ENCODE data around the gene HAPSTR1.

HAPSTR1 gene

DNA sequence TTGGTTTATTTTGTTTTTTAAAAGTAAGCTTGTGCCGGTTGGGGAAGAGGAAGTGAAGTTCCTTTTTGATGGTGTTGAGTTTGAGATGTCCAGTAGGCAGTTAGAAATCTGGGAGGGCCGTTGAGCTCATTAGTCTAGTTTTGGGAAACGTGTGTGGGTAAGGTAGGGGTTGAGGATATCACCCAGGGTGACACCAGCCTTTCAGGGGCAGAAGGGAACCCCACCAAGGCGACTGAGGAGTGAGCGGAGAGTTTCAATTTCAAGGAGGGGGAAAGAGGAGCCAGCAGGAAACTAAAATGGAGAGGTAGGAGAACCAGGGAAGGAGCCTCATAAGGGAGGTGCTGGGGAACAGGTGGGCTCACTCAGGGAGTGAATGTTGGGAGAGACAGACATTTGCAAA is 22.7 kb downstream of the HAPSTR1 start:
- Histone ChIP-seq H3K9me3 (no peaks in the 10 kb centered on the region), H3K4me3 (ENCODE audit: low read depth in 1 of 2, low read length in 1 of 2) (peak overlapping the region; percentile 2 to 24), H3K27me3 (no peaks in the 10 kb centered on the region), H3K36me3 (peaks cover 64% of the 10 kb centered on the region), H3K27ac (peak overlapping the region; percentile 64), H3K4me1 (ENCODE audit: control insufficient read depth in 1 of 2, insufficient read depth in 1 of 2, low read depth in 1 of 2, low read length in 1 of 2) (peaks cover 60 to 72% of the 10 kb centered on the region in 2 experiments)
- TF ChIP-seq, protein P1, sequence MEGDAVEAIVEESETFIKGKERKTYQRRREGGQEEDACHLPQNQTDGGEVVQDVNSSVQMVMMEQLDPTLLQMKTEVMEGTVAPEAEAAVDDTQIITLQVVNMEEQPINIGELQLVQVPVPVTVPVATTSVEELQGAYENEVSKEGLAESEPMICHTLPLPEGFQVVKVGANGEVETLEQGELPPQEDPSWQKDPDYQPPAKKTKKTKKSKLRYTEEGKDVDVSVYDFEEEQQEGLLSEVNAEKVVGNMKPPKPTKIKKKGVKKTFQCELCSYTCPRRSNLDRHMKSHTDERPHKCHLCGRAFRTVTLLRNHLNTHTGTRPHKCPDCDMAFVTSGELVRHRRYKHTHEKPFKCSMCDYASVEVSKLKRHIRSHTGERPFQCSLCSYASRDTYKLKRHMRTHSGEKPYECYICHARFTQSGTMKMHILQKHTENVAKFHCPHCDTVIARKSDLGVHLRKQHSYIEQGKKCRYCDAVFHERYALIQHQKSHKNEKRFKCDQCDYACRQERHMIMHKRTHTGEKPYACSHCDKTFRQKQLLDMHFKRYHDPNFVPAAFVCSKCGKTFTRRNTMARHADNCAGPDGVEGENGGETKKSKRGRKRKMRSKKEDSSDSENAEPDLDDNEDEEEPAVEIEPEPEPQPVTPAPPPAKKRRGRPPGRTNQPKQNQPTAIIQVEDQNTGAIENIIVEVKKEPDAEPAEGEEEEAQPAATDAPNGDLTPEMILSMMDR (IDR thresholded peaks at IDR 0.05), result no peak

DNA sequence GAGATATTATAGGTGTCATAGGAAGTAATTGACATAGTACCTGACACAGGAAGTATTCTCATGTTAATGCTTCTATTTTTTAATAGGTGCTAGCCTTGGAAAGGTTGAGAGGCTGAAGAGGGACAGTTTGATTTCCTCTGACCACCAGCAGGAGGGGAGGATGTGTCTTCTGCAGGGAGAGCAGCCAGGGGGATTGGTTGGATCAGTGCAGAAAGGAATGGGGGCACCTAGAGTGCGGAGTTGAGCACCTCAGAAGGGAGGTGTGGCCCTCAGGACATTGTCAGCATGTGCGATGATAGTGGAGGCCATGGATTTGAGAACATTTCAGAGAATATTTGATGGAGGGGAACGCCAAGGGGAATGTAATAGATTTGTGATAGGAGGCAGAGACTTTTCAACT is 23.4 kb downstream of the HAPSTR1 start:
- Histone ChIP-seq H3K27ac (peak overlapping the region; percentile 64), H3K36me3 (peaks cover 63% of the 10 kb centered on the region)

DNA sequence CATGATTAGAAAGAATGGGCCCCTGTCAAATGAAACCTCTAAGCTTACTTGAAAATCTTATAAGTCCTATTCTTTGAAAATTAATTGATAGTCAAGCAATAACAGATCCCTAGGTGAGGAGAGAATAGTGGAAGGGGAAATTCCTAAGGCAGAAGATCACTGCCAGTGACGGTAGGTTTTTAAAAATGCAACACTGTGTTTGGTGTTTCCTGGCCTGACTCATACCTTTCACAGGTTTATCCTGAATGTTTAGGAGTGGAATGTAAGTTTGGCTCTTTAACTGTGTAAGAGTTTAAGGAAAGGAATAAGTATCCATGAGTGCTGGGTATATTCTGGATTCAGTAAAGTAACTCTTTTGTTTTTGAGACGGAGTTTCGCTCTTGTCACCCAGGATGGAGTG is 23.8 kb downstream of the HAPSTR1 start:
- H3K27me3 ChIP-seq, result no peaks in the 10 kb centered on the region
- H3K4me3 ChIP-seq (ENCODE audit: low read depth in 1 of 2, low read length in 1 of 2), result no peak overlapping the region
- peaks cover 66% of the 10 kb centered on the region for H3K36me3 ChIP-seq
- TF ChIP-seq, protein P1 (IDR thresholded peaks at IDR 0.05), result no peak
- peaks cover 48 to 65% of the 10 kb centered on the region in 2 experiments for H3K4me1 ChIP-seq (ENCODE audit: control insufficient read depth in 1 of 2, insufficient read depth in 1 of 2, low read depth in 1 of 2, low read length in 1 of 2)
- H3K27ac ChIP-seq, result peak overlapping the region; percentile 64
- no peaks in the 10 kb centered on the region for H3K9me3 ChIP-seq

More for the DNA sequence above, 23.4 kb downstream of the HAPSTR1 start:
- H3K9me3 ChIP-seq, result no peaks in the 10 kb centered on the region
- H3K27me3 ChIP-seq, result no peaks in the 10 kb centered on the region
- TF ChIP-seq, protein P1 (IDR thresholded peaks at IDR 0.05), result no peak
- no peak overlapping the region for H3K4me3 ChIP-seq (ENCODE audit: low read depth in 1 of 2, low read length in 1 of 2)
- peaks cover 53 to 65% of the 10 kb centered on the region in 2 experiments for H3K4me1 ChIP-seq (ENCODE audit: control insufficient read depth in 1 of 2, insufficient read depth in 1 of 2, low read depth in 1 of 2, low read length in 1 of 2)

DNA sequence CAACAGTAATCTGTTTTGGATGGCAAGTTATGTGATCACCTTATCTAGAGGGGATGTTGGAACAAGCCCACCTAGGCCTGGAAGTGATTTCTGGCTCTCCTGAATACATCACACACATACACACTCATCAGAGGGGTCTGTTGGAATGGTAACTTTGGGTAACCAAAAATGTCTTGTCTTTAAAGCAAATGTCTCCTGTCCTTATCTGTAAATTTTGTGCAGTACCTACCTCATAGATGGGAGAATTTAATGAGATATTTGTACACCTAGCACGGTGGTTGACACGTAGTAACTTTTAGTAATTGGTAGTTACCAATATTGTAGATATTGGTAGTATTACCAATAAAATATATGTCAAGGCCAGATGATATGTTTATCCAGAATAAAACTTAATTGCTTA is 24.7 kb downstream of the HAPSTR1 start:
- H3K4me1 ChIP-seq (ENCODE audit: control insufficient read depth in 1 of 2, insufficient read depth in 1 of 2, low read depth in 1 of 2, low read length in 1 of 2), result peaks cover 43 to 57% of the 10 kb centered on the region in 2 experiments
- no peaks in the 10 kb centered on the region for H3K27me3 ChIP-seq
- peaks cover 61% of the 10 kb centered on the region for H3K36me3 ChIP-seq
- H3K27ac ChIP-seq, result peak overlapping the region; percentile 64
- H3K4me3 ChIP-seq (ENCODE audit: low read depth in 1 of 2, low read length in 1 of 2), result no peak overlapping the region
- H3K9me3 ChIP-seq, result no peaks in the 10 kb centered on the region
- TF ChIP-seq, protein P1 (IDR thresholded peaks at IDR 0.05), result no peak

DNA sequence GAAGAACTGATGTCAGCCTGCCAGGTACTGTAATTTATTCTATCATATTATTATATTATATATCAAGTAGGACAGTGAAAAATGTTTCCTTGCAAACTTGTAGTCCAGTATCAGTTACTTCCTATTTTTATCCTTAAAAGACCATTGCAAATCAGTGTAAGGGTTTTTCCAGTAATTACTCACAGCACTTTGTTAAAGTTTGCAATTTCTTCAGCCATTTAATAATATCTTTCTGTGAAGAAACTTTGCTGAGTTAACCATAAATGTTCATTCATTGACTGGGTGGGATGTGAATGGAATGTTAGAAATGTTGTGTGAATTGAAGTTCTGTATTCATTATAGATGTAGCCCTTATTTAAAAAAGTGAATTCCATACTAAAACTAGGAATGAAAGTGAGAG is 26.7 kb downstream of the HAPSTR1 start:
- H3K9me3 ChIP-seq, result no peaks in the 10 kb centered on the region
- no peaks in the 10 kb centered on the region for H3K27me3 ChIP-seq
- peaks cover 72% of the 10 kb centered on the region for H3K36me3 ChIP-seq
- TF ChIP-seq, protein P1 (IDR thresholded peaks at IDR 0.05), result no peak
- H3K4me1 ChIP-seq (ENCODE audit: control insufficient read depth in 1 of 2, insufficient read depth in 1 of 2, low read depth in 1 of 2, low read length in 1 of 2), result peaks cover 28 to 37% of the 10 kb centered on the region in 2 experiments
- H3K4me3 ChIP-seq (ENCODE audit: low read depth in 1 of 2, low read length in 1 of 2), result no peak overlapping the region
- peak overlapping the region; percentile 21 for H3K27ac ChIP-seq

DNA sequence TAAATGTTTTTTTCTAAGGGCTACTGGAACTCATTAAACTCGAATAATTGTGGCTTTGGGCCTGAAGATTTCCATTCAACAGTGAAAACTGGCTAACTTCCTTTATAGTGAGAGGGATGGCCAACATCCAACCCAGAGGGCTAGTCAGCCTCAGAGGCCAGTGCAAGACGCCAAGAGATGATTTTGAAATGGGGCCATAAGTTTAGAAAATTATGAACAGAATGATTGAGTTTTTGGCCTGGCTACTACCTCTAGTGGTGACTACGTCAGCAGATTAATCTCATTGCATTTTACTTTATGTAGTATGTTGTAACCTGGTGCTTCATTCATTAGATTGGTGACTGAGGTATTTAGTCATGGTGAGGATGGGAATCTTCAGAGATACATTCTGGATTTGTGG is 28.4 kb downstream of the HAPSTR1 start:
- peaks cover 86% of the 10 kb centered on the region for H3K36me3 ChIP-seq
- no peak overlapping the region for H3K4me3 ChIP-seq (ENCODE audit: low read depth in 1 of 2, low read length in 1 of 2)
- peak overlapping the region; percentile 51 for H3K27ac ChIP-seq
- TF ChIP-seq, protein P1 (IDR thresholded peaks at IDR 0.05), result no peak
- H3K9me3 ChIP-seq, result no peaks in the 10 kb centered on the region
- peaks cover 26 to 37% of the 10 kb centered on the region in 2 experiments for H3K4me1 ChIP-seq (ENCODE audit: control insufficient read depth in 1 of 2, insufficient read depth in 1 of 2, low read depth in 1 of 2, low read length in 1 of 2)
- no peaks in the 10 kb centered on the region for H3K27me3 ChIP-seq

Measured in neutrophil (primary cell).